CD14-positive monocyte (primary cell): ENCODE data around the gene GNAS-AS1. TPM values are rescaled to one million over a fixed set of nuclear protein-coding genes. Genes with fewer than 3 reads are reported as not detected.
A peak's percentile ranks its signal among the peaks of the same experiment; 100 is the strongest.

Source experiments
- DNase-seq, 3 donors: peaks; one replicate each; pipeline ENCODE4 v3.0.0-alpha.2; 2011 to 2022
- H2AFZ ChIP-seq: 2 replicates; pipeline ENCODE4 v1.6.0; 2012; ENCODE audit warnings: mild to moderate bottlenecking, low read depth, low read length, inconsistent platforms; ENCODE audit not compliant: insufficient read depth, poor library complexity, severe bottlenecking
- H3K27ac ChIP-seq, 2 donors: 1 replicate in 1 of 2; 2 replicates in 1 of 2; pipeline ENCODE4 v1.5.1; 2012 to 2013; ENCODE audit warnings: low read length in 2 of 2, control low read depth in 1 of 2, inconsistent platforms in 1 of 2, low read depth in 1 of 2, mild to moderate bottlenecking in 1 of 2
- H3K27me3 ChIP-seq, 2 donors: one replicate each; pipeline versions ENCODE4 v1.6.0 to v1.6.1; 2011 to 2013; ENCODE audit warnings: low read length in 2 of 2; ENCODE audit not compliant: control insufficient read depth in 2 of 2, insufficient read depth in 2 of 2
- H3K36me3 ChIP-seq, 2 donors: replicated peaks in 1 of 2; 1 replicate in 1 of 2; 2 replicates in 1 of 2; pipeline versions ENCODE4 v1.5.1 to v1.6.1; 2012 to 2013; ENCODE audit warnings: low read length in 2 of 2, control low read depth in 1 of 2, inconsistent platforms in 1 of 2, mild to moderate bottlenecking in 1 of 2; ENCODE audit not compliant: insufficient read depth in 2 of 2, control insufficient read depth in 1 of 2
- H3K4me1 ChIP-seq, 2 donors: 1 replicate in 1 of 2; 2 replicates in 1 of 2; pipeline versions ENCODE4 v1.5.1 to v1.6.1; 2012 to 2013; ENCODE audit warnings: low read length in 2 of 2, control low read depth in 1 of 2, inconsistent platforms in 1 of 2, mild to moderate bottlenecking in 1 of 2, moderate library complexity in 1 of 2; ENCODE audit not compliant: insufficient read depth in 2 of 2, control insufficient read depth in 1 of 2
- H3K4me2 ChIP-seq: replicated peaks from 2 replicates; pipeline ENCODE3; 2012; ENCODE audit warnings: low read length, moderate library complexity, mild to moderate bottlenecking; ENCODE audit not compliant: poor library complexity, severe bottlenecking; ENCODE audit errors: extremely low read depth
- H3K4me3 ChIP-seq, 3 experiments: fragments of 200-600 bp in 1 of 3; sonication (generic) in 1 of 3; replicated peaks in 1 of 3; 1 replicate in 2 of 3; 2 replicates in 1 of 3; pipeline ENCODE4 v1.5.1; 2011 to 2013; ENCODE audit warnings: low read length in 3 of 3, mild to moderate bottlenecking in 3 of 3, control low read depth in 2 of 3, low read depth in 2 of 3, inconsistent platforms in 1 of 3, moderate library complexity in 1 of 3
- H3K79me2 ChIP-seq: 2 replicates; pipeline ENCODE4 v1.6.0; 2012; ENCODE audit warnings: mild to moderate bottlenecking, control low read depth, inconsistent platforms, low read length, moderate library complexity; ENCODE audit not compliant: insufficient read depth
- H3K9ac ChIP-seq: 2 replicates; pipeline ENCODE4 v1.6.0; 2017; ENCODE audit warnings: low read length, mild to moderate bottlenecking; ENCODE audit not compliant: insufficient read depth, poor library complexity, severe bottlenecking
- H3K9me3 ChIP-seq, 2 donors: replicated peaks in 1 of 2; 1 replicate in 1 of 2; 2 replicates in 1 of 2; pipeline versions ENCODE4 v1.5.1 to v1.6.1; 2012 to 2013; ENCODE audit warnings: low read length in 2 of 2, control low read depth in 1 of 2; ENCODE audit not compliant: control insufficient read depth in 1 of 2, insufficient read depth in 1 of 2
- H4K20me1 ChIP-seq: 2 replicates; pipeline ENCODE4 v1.6.0; 2012; ENCODE audit warnings: mild to moderate bottlenecking, low read length, control low read depth, moderate library complexity; ENCODE audit not compliant: insufficient read depth
- H3K27ac Mint-ChIP-seq, 7 donors: one replicate each; pipeline ENCODE4 v1.8.0; 2020; ENCODE audit warnings: mild to moderate bottlenecking in 7 of 7, mixed read lengths in 7 of 7, moderate library complexity in 6 of 7, inconsistent platforms in 2 of 7
- H3K27me3 Mint-ChIP-seq, 3 donors: one replicate each; pipeline ENCODE4 v1.8.0; 2021 to 2022; ENCODE audit warnings: low read depth in 3 of 3, mild to moderate bottlenecking in 3 of 3, mixed read lengths in 3 of 3, moderate library complexity in 3 of 3, inconsistent platforms in 1 of 3
- H3K36me3 Mint-ChIP-seq, 2 donors: one replicate each; pipeline ENCODE4 v1.8.0; 2020; ENCODE audit warnings: mixed read lengths in 2 of 2, inconsistent platforms in 1 of 2, mild to moderate bottlenecking in 1 of 2
- H3K4me1 Mint-ChIP-seq: one replicate; pipeline ENCODE4 v1.8.0; 2020; ENCODE audit warnings: mild to moderate bottlenecking, mixed read lengths
- H3K4me3 Mint-ChIP-seq, 2 donors: one replicate each; pipeline ENCODE4 v1.8.0; 2020; ENCODE audit warnings: mild to moderate bottlenecking in 2 of 2, mixed read lengths in 2 of 2, moderate library complexity in 1 of 2
- H3K9me3 Mint-ChIP-seq, 7 donors: one replicate each; pipeline ENCODE4 v1.8.0; 2020 to 2022; ENCODE audit warnings: mixed read lengths in 7 of 7, mild to moderate bottlenecking in 6 of 7, moderate library complexity in 6 of 7, inconsistent platforms in 2 of 7
- CTCF ChIP-seq: fragments of 200-600 bp; IDR thresholded peaks from one replicate; pipeline ENCODE4 v1.8.0; 2022; ENCODE audit warnings: antibody characterized with exemption, mild to moderate bottlenecking
- WGBS: methylation state at CpG from one replicate; pipeline ENCODE4 v1.1.5; 2013; ENCODE audit warnings: missing lambda C conversion rate; ENCODE audit not compliant: insufficient coverage; 5-methylcytosine and 5-hydroxymethylcytosine counted together
- intact Hi-C, 2 donors: fragments of 100-400 bp; cut with micrococcal nuclease; formaldehyde crosslinking; loops; one replicate each; pipeline versions ENCODE4 v1.15.0 to v1.15.1; 2023
- polyA plus RNA-seq, 3 donors: library from polyadenylated mRNA; depleted of rRNA in 1 of 3; unstranded in 2 of 3; stranded (reverse) in 1 of 3; fragments of 300-500 nt in 2 of 3; fragments of >200 nt in 1 of 3; fragmentation: Illumina TruSeq in 2 of 3; gene quantifications; 1 replicate in 2 of 3; 2 replicates in 1 of 3; pipeline ENCODE4 v1.2.3, GENCODE V29; 2012 to 2021

Gene GNAS-AS1
- polyA plus RNA-seq, 3 donors = not detected

DNA sequence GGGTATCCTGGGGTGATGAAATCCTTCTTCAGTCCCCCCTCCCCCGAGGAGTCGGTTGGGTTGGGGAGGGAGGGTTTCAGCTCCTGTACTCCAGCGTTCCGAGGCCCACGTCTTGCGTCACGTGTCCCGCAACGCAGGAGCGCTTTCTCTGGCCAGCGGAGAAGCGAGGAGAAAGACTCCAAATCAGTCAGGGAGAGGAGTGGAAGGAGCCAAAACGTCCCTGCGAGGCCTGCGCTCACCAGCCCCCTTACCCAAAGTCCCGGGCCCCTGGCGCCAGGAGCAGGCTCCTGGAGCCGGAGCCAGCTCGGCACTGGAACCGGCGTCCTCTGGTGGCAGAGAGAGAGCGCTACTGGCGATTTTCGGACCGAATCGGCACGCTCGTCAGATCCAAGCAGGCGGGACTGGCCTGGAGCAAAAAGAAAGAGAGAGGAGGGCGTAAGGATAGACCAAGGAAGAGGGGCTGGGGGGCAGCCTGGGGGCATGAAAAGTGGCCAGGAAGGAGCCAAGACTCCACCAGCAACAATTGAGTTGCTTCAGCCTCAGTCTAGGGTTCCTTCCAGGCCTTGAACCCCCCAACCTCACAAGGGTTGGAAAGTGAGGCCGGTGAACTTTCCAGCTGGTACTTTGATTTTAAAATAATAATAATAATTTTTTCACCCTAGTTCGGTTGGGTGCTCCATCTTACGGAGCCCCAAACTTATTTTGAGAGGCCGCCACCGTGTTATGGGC lies 2.0 kb upstream of the GNAS-AS1 start, which contains the start of gene GNAS:
TSS of gene GNAS (plus strand) at position 174 of the 729 bp plus-strand sequence.
- Histone ChIP-seq H3K27ac (no peak within 1 kb of the TSS), H3K36me3 (no peaks in the 10 kb centered on the region), H3K9me3 (peaks cover 47 to 49% of the 10 kb centered on the region in 2 donors), H3K79me2 (no peaks in the 10 kb centered on the region), H3K4me2 (peak within 1 kb of the TSS; percentile 38), H4K20me1 (no peaks in the 10 kb centered on the region), H3K27me3 (peaks cover 27 to 95% of the 10 kb centered on the region in 2 donors), H3K4me1 (peaks cover 6% of the 10 kb centered on the region in 2 donors), H3K4me3 (no peak within 1 kb of the TSS), H2AFZ (peak within 1 kb of the TSS; percentile 23), H3K9ac (no peak within 1 kb of the TSS)
- peaks cover 83 to 97% (median 94%) of the 10 kb centered on the region in 3 donors for H3K27me3 Mint-ChIP-seq
- peaks cover 0 to 4% of the 10 kb centered on the region in 2 donors for H3K36me3 Mint-ChIP-seq
- intact Hi-C loops = loop anchor here in 1 of 2 donors (10.0 kb wide), 1 partner anchor 208 kb away; no protein-coding TSS in a partner anchor
- 48% methylated on average over 31 of the region's 35 CpGs for WGBS
- H3K4me1 Mint-ChIP-seq = peaks cover 21% of the 10 kb centered on the region
- DNase-seq = peak in 2 of 3 donors; percentile 8 to 32
- H3K27ac Mint-ChIP-seq = peak within 1 kb of the TSS in 1 of 7 donors; percentile 44
- H3K4me3 Mint-ChIP-seq = peak within 1 kb of the TSS; percentile 62 to 85
- H3K9me3 Mint-ChIP-seq = peaks cover 10 to 47% (median 30%) of the 10 kb centered on the region in 7 donors
- TF ChIP-seq CTCF = peak; percentile 43

DNA sequence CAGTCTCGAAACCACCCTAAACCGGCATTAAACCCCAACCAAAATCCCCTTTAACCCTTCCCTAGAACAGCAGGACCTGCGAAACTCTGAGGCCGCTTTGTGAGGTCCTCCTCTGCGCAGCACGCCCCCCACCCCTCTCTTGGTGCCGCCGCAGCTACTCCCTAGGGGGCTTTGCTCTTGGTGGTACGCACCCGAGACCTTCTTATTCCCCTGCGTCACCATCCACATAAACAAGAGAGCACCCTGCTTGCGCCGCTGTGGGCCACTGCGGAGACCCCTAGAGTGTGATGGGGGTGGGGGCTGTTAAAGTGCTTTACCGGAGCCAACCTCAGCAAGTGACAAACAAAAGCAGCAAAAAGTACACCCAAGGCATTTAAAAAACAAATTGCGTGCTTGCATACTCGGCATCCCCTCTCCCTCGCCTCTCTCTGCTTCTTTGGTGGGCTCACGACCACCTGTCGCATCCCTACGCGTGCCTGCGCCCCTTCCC lies 1.3 kb upstream of the GNAS-AS1 start:
- WGBS = 29% methylated on average over 16 of the region's 23 CpGs
- Histone ChIP-seq H3K9me3 (peaks cover 47 to 49% of the 10 kb centered on the region in 2 donors), H3K4me1 (peaks cover 13% of the 10 kb centered on the region in 2 donors), H3K27ac (no peak overlapping the region), H3K4me2 (peak overlapping the region; percentile 38), H4K20me1 (no peaks in the 10 kb centered on the region), H3K4me3 (no peak overlapping the region), H3K9ac (no peak overlapping the region), H3K79me2 (no peaks in the 10 kb centered on the region), H2AFZ (no peak overlapping the region), H3K36me3 (no peaks in the 10 kb centered on the region), H3K27me3 (peaks cover 20 to 88% of the 10 kb centered on the region in 2 donors)
- H3K27ac Mint-ChIP-seq = no peak overlapping the region
- H3K36me3 Mint-ChIP-seq = peaks cover 0 to 4% of the 10 kb centered on the region in 2 donors
- H3K4me1 Mint-ChIP-seq = peaks cover 28% of the 10 kb centered on the region
- intact Hi-C loops = loop anchor here in 1 of 2 donors (10.0 kb wide), 1 partner anchor 207 kb away; no protein-coding TSS in a partner anchor
- peaks cover 10 to 47% (median 30%) of the 10 kb centered on the region in 7 donors for H3K9me3 Mint-ChIP-seq
- peak overlapping the region in 1 of 2 donors; percentile 85 for H3K4me3 Mint-ChIP-seq
- no peak for DNase-seq
- peaks cover 77 to 90% (median 87%) of the 10 kb centered on the region in 3 donors for H3K27me3 Mint-ChIP-seq
- TF ChIP-seq CTCF = no peak
